Spleen (tissue), 11 donors: ENCODE measurements around the gene ERC1. TPM values are rescaled to one million over a fixed set of nuclear protein-coding genes. Genes with fewer than 3 reads are reported as not detected.

ENCODE experiments used
- DNase-seq: peaks from one replicate; pipeline ENCODE4 v3.0.0-alpha.2; 2020
- H3K27ac ChIP-seq, 8 donors: fragments of 200-600 bp; sonication (generic) in 7 of 8; 1 replicate in 4 of 8; 2 replicates in 4 of 8; pipeline versions ENCODE4 v1.5.0 to v1.8.0; 2016 to 2021; ENCODE audit warnings: inconsistent platforms in 4 of 8, mild to moderate bottlenecking in 4 of 8, moderate library complexity in 1 of 8
- H3K27me3 ChIP-seq, 7 donors: fragments of 200-600 bp; sonication (generic) in 6 of 7; replicated peaks in 1 of 7; 1 replicate in 4 of 7; 2 replicates in 3 of 7; pipeline versions ENCODE4 v1.5.0 to v1.8.0; 2016 to 2021; ENCODE audit warnings: inconsistent platforms in 3 of 7, mild to moderate bottlenecking in 1 of 7
- H3K36me3 ChIP-seq, 6 donors: fragments of 200-600 bp; sonication (generic) in 5 of 6; 1 replicate in 4 of 6; 2 replicates in 2 of 6; pipeline versions ENCODE4 v1.5.0 to v1.8.0; 2016 to 2021; ENCODE audit warnings: inconsistent platforms in 2 of 6
- H3K4me1 ChIP-seq, 6 donors: fragments of 200-600 bp; sonication (generic) in 5 of 6; 1 replicate in 3 of 6; 2 replicates in 3 of 6; pipeline versions ENCODE4 v1.5.0 to v1.8.0; 2016 to 2021; ENCODE audit warnings: inconsistent platforms in 3 of 6
- H3K4me3 ChIP-seq, 8 donors: fragments of 200-600 bp; sonication (generic) in 7 of 8; 1 replicate in 4 of 8; 2 replicates in 4 of 8; pipeline versions ENCODE4 v1.5.0 to v1.8.0; 2016 to 2021; ENCODE audit warnings: inconsistent platforms in 4 of 8, mild to moderate bottlenecking in 4 of 8, moderate library complexity in 2 of 8
- H3K9me3 ChIP-seq, 8 donors: fragments of 200-600 bp; sonication (generic) in 7 of 8; 1 replicate in 4 of 8; 2 replicates in 4 of 8; pipeline versions ENCODE4 v1.5.0 to v1.8.0; 2016 to 2021; ENCODE audit warnings: inconsistent platforms in 4 of 8
- CTCF ChIP-seq, 11 experiments: fragments of 200-600 bp in 7 of 11; fragments of 450-650 bp in 4 of 11; sonication (generic) in 4 of 11; IDR thresholded peaks in 8 of 11; conservative IDR thresholded peaks in 3 of 11; 1 replicate in 7 of 11; 2 replicates in 4 of 11; pipeline versions ENCODE4 v1.4.0 to v1.8.0; 2016 to 2021; ENCODE audit warnings: antibody characterized with exemption in 11 of 11, inconsistent platforms in 4 of 11, mild to moderate bottlenecking in 1 of 11
- POLR2A ChIP-seq, 3 donors: fragments of 450-650 bp; IDR thresholded peaks; one replicate each; pipeline ENCODE4 v1.5.1; 2017; ENCODE audit warnings: antibody characterized with exemption in 3 of 3, mild to moderate bottlenecking in 1 of 3
- POLR2AphosphoS5 ChIP-seq, 3 donors: sonication (generic); formaldehyde crosslinking; IDR thresholded peaks; one replicate each; pipeline ENCODE4 v1.5.1; 2017; ENCODE audit warnings: antibody characterized with exemption in 3 of 3
- WGBS, 5 donors: extraction: QIAGEN DNeasy Blood & Tissue Kit in 3 of 5; methylation state at CpG; one replicate each; pipeline versions ENCODE4 v1.1.5 to v1.1.7; 2013 to 2018; 5-methylcytosine and 5-hydroxymethylcytosine counted together
- intact Hi-C: fragments of 100-400 bp; cut with DNase I; formaldehyde crosslinking; loops from one replicate; pipeline ENCODE4 v1.15.0; 2023; ENCODE audit warnings: low total_unique reads
- polyA plus RNA-seq, 3 donors: library from polyadenylated mRNA; stranded (reverse); fragments of 200-250 nt; gene quantifications; one replicate each; pipeline ENCODE4 v1.2.1, GENCODE V29; 2013
- total RNA-seq, 7 donors: library from RNA; depleted of rRNA in 3 of 7; stranded (reverse); fragments of >200 nt in 3 of 7; fragmentation: NEBNext Ultra II Directional in 4 of 7; extraction: Animal tissue kit (Norgen Biotek cat#: 25700) in 4 of 7; gene quantifications; one replicate each; pipeline versions ENCODE4 v1.1.0 to v1.2.1, GENCODE V29; 2016 to 2021
- donor health status: healthy with polysubstance abuse.
- donor health status: DM: no; HTN: no; CAD: no; lungs with moderate emphysema.
- donor health status: DM: no; HTN: no; CAD: no.
- donor health status: Bipolar disorder and iron deficiency.
- donor health status: healthy.
- donor health status: DM: no; HTN: no; CAD: no.
- donor health status: DM: yes; HTN: yes; CAD: no.

ERC1 gene
- total and polyA plus RNA-seq, 10 donors: 1.2 to 73.4 (median 42.6) TPM

GRCh38 chr12:1179128-1179527, 188.1 kb downstream of the ERC1 start:
- TF ChIP-seq POLR2A (IDR thresholded peaks at IDR 0.05) (no peak), CTCF (IDR thresholded peaks at IDR 0.05 in 8 of 11, conservative IDR thresholded peaks at IDR 0.05 in 3 of 11) (no peak), POLR2AphosphoS5 (IDR thresholded peaks at IDR 0.05) (no peak)
- Histone ChIP-seq H3K4me1 (no peaks in the 10 kb centered on the region), H3K36me3 (peaks cover 3 to 58% (median 18%) of the 10 kb centered on the region in 6 donors), H3K27ac (no peak overlapping the region), H3K27me3 (no peaks in the 10 kb centered on the region), H3K9me3 (no peaks in the 10 kb centered on the region), H3K4me3 (no peak overlapping the region)
- 93 to 100% (median 96%) methylated on average over 1 of the region's 1 CpG for WGBS, 5 donors
- no peak for DNase-seq
- intact Hi-C loops: no loop called here

DNA sequence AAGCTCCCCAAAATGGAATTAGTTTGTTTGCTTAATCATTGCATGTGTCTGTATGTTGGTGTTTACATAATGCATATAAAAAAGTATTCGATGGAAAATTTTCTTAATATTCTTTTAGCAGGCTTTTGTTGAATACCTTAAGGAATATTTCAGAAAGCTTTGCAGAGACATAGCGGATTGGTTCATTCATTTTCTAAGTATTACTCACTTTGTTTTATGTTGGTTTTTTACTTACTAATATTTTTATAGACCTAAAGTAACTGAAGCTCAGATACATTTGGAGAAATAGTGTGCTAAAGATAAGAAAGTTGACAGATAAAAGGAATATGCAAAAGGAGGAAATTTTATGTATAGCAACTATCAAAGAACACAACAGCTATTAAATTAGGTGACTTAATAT, 191.0 kb downstream of the ERC1 start:
- H3K4me1 ChIP-seq: no peaks in the 10 kb centered on the region
- no peak for DNase-seq
- no peak overlapping the region for H3K4me3 ChIP-seq
- no peaks in the 10 kb centered on the region for H3K27me3 ChIP-seq
- intact Hi-C loops: no loop called here
- WGBS, 5 donors: 94 to 100% (median 97%) methylated on average over 2 of the region's 2 CpGs
- TF ChIP-seq CTCF (IDR thresholded peaks at IDR 0.05 in 8 of 11, conservative IDR thresholded peaks at IDR 0.05 in 3 of 11) (no peak), POLR2AphosphoS5 (IDR thresholded peaks at IDR 0.05) (no peak)
- H3K27ac ChIP-seq: no peak overlapping the region
- peaks cover 3 to 65% (median 21%) of the 10 kb centered on the region in 6 donors for H3K36me3 ChIP-seq
- no peaks in the 10 kb centered on the region for H3K9me3 ChIP-seq

DNA sequence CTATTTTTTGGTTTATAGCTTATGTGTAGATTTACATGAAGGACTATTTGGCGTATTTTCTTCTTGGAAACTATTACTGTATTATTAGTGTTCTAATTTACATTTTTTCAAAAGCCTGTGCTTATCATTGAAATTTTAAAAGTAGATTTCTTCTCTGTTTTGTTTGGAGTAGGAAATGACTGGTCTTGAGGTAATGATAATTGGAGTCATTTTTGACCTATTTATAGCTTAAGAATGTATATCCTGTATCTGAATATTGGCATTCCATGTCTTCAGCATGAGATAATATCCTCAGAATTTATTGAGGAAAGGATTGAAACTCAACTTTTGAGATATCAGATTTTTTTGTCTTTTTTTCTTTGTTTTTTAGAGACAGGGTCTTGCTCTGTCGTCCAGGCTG, 193.4 kb downstream of the ERC1 start:
- Histone ChIP-seq H3K4me3 (no peak overlapping the region), H3K4me1 (no peaks in the 10 kb centered on the region), H3K36me3 (peaks cover 3 to 86% (median 24%) of the 10 kb centered on the region in 6 donors), H3K27me3 (no peaks in the 10 kb centered on the region), H3K27ac (no peak overlapping the region), H3K9me3 (no peaks in the 10 kb centered on the region)
- intact Hi-C loops: no loop called here
- DNase-seq: no peak
- TF ChIP-seq CTCF (IDR thresholded peaks at IDR 0.05 in 8 of 11, conservative IDR thresholded peaks at IDR 0.05 in 3 of 11): no peak
- no peak for TF ChIP-seq POLR2A (IDR thresholded peaks at IDR 0.05)
- no peak for TF ChIP-seq POLR2AphosphoS5 (IDR thresholded peaks at IDR 0.05)
- 83 to 93% (median 91%) methylated on average over 2 of the region's 2 CpGs for WGBS, 5 donors

DNA sequence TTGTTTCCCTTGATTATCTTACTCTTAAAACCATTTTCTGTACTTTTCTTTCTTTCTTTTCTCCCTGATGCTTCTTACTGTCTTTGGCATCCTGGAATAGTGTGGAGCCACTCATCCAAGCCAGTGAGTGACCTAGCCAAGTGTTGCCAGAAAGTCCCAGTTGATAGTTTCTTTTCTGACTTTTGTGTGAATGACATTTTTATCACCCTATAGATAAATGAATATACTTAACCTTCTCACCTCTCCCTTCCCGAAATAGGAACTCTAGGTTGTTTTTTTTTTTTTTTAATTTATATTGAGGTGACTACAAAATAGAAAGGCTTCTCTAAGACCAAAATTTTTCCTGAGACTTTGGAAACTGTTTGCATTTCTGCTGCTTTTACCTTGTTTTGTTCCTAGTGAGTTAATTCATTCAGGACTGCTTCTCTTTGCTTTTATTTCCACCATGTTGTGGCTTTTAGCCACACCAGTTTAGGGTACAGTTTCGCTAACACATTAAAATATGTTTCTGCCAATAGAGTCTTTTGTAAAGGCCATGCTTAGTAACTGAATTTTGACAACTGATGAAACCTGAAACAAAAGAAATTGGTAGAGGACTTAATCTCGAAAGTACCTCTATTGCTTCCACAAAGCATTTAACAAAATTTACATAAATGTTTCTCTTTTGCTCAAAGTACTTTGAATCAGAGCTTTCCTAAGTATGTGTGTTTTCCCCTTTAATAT, 194.6 kb downstream of the ERC1 start:
- Histone ChIP-seq H3K4me3 (no peak overlapping the region), H3K4me1 (no peaks in the 10 kb centered on the region), H3K9me3 (no peaks in the 10 kb centered on the region), H3K27me3 (no peaks in the 10 kb centered on the region), H3K27ac (no peak overlapping the region), H3K36me3 (peaks cover 3 to 95% (median 22%) of the 10 kb centered on the region in 6 donors)
- TF ChIP-seq CTCF (IDR thresholded peaks at IDR 0.05 in 8 of 11, conservative IDR thresholded peaks at IDR 0.05 in 3 of 11): no peak
- no peak for TF ChIP-seq POLR2A (IDR thresholded peaks at IDR 0.05)
- TF ChIP-seq POLR2AphosphoS5 (IDR thresholded peaks at IDR 0.05): no peak
- no peak for DNase-seq
- intact Hi-C loops: no loop called here
- 70 to 82% (median 77%) methylated on average over 3 of the region's 3 CpGs for WGBS, 5 donors
